Peyer's patch (tissue), 4 donors: ENCODE data around the gene SPATA6L.

Experiments
- POLR2A ChIP-seq, 2 donors: fragments of 450-650 bp; IDR thresholded peaks; one replicate each; pipeline ENCODE4 v1.5.1; 2017; ENCODE audit warnings: antibody characterized with exemption in 2 of 2, mild to moderate bottlenecking in 2 of 2, moderate library complexity in 2 of 2
- TF ChIP-seq, protein P1 (sequence below), 6 experiments: fragments of 450-650 bp in 4 of 6; fragments of 200-600 bp in 2 of 6; sonication (generic) in 1 of 6; IDR thresholded peaks; one replicate each; pipeline ENCODE4 v1.5.1; 2017 to 2019; ENCODE audit warnings: antibody characterized with exemption in 6 of 6, mild to moderate bottlenecking in 3 of 6, moderate library complexity in 1 of 6

DNA sequence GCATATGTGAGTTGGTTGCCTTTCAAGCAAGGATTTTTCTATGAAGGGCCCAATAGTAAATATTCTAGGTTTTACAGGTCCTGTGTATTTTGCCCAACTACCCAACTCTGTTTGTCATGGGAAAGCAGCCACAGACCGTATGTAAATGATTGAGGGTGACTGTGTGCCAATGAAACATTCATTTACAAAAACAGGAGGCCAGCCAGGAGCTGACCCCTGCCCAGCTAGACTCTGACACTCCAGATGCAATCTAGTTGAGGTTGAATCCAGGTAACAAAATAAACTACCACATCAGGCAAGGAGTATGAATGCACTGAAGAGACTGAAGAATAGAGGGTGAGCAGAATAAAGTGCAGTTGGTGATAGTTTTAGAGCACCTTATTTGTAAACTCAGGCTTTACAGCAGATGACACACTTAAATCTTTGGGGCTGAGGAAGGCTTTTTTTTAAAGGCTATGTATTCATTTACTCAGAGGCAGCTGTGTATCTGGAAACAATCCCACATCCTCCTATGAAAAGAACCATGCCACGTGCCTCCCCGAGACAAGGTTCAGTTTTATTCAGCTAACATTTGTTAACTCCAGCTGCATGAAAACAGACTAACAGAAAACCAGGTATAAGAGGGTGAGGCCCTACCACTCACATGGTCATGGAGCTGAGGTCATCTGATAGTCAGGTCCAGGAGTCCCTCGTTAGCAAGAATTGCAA is 115.3 kb downstream of the SPATA6L start:
- TF ChIP-seq POLR2A (IDR thresholded peaks at IDR 0.05), result no peak
- TF ChIP-seq, protein P1, sequence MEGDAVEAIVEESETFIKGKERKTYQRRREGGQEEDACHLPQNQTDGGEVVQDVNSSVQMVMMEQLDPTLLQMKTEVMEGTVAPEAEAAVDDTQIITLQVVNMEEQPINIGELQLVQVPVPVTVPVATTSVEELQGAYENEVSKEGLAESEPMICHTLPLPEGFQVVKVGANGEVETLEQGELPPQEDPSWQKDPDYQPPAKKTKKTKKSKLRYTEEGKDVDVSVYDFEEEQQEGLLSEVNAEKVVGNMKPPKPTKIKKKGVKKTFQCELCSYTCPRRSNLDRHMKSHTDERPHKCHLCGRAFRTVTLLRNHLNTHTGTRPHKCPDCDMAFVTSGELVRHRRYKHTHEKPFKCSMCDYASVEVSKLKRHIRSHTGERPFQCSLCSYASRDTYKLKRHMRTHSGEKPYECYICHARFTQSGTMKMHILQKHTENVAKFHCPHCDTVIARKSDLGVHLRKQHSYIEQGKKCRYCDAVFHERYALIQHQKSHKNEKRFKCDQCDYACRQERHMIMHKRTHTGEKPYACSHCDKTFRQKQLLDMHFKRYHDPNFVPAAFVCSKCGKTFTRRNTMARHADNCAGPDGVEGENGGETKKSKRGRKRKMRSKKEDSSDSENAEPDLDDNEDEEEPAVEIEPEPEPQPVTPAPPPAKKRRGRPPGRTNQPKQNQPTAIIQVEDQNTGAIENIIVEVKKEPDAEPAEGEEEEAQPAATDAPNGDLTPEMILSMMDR (IDR thresholded peaks at IDR 0.05), result no peak
